Colon (tissue), 2 donors: ENCODE measurements around the gene FAM78A.

Experiments used
- FAIRE-seq: peaks from 2 replicates; lab custom pipeline; 2012; peaks lifted over from hg19 to GRCh38; lab: Jason Lieb, UNC
- donor health status: control.
- donor health status: control.

FAM78A gene

GRCh38 chr9:131302244-131303075, 26.1 kb upstream of the FAM78A start:
- no peak for FAIRE-seq

GRCh38 chr9:131300444-131300843, 24.1 kb upstream of the FAM78A start:
- no peak for FAIRE-seq

GRCh38 chr9:131299961-131300347, 23.6 kb upstream of the FAM78A start:
- no peak for FAIRE-seq

- FAIRE-seq = no peak
Measured at GRCh38 chr9:131299346-131299960, 23.1 kb upstream of the FAM78A start.

- no peak for FAIRE-seq
Measured at GRCh38 chr9:131298816-131299215, 22.5 kb upstream of the FAM78A start.

- no peak for FAIRE-seq
Measured at GRCh38 chr9:131298341-131298740, 22.0 kb upstream of the FAM78A start.

- FAIRE-seq = no peak
Measured at GRCh38 chr9:131297903-131298302, 21.6 kb upstream of the FAM78A start.

GRCh38 chr9:131296906-131297500, 20.7 kb upstream of the FAM78A start:
- FAIRE-seq = no peak

GRCh38 chr9:131296460-131296859, 20.1 kb upstream of the FAM78A start:
- FAIRE-seq = no peak

GRCh38 chr9:131292937-131293336, 16.6 kb upstream of the FAM78A start:
- FAIRE-seq = no peak

GRCh38 chr9:131291795-131292315, 15.5 kb upstream of the FAM78A start:
- no peak for FAIRE-seq

GRCh38 chr9:131290767-131291370, 14.6 kb upstream of the FAM78A start:
- no peak for FAIRE-seq

GRCh38 chr9:131290036-131290766, 13.9 kb upstream of the FAM78A start:
- FAIRE-seq = no peak

- FAIRE-seq = no peak
Measured at GRCh38 chr9:131289301-131290035, 13.2 kb upstream of the FAM78A start, which contains the start of gene PLPP7. Gene PLPP7, plus strand, starts transcription at chr9:131289723. Its CDS starts 275 bp downstream, at chr9:131289998.

- no peak for FAIRE-seq
Measured at GRCh38 chr9:131288217-131288616, 11.9 kb upstream of the FAM78A start.

GRCh38 chr9:131287359-131287758, 11.0 kb upstream of the FAM78A start:
- no peak for FAIRE-seq

GRCh38 chr9:131284856-131285255, 8.5 kb upstream of the FAM78A start:
- FAIRE-seq = no peak

- no peak for FAIRE-seq
Measured at GRCh38 chr9:131282688-131283422, 6.5 kb upstream of the FAM78A start.

GRCh38 chr9:131282175-131282574, 5.9 kb upstream of the FAM78A start:
- no peak for FAIRE-seq
